Hematopoietic multipotent progenitor cell (in vitro differentiated cells): ENCODE data around the gene MAB21L3. TPM values are rescaled to one million over a fixed set of nuclear protein-coding genes. Genes with fewer than 3 reads are reported as not detected.
"Not testable (repeated sequence)": the region's sequence is repeated elsewhere in the genome, so short reads cannot be mapped to it uniquely, and the experiment has no call there.

Experiments used
- DNase-seq, 3 donors: peaks; one replicate each; pipeline ENCODE4 v3.0.0-alpha.2; 2011 to 2015; ENCODE audit warnings: low read depth in 2 of 3, low spot score in 2 of 3
- total RNA-seq: library from RNA; depleted of rRNA; stranded (reverse); fragments of >200 nt; gene quantifications from one replicate; pipeline ENCODE4 v1.2.3, GENCODE V29; 2012

The MAB21L3 gene
- total RNA-seq, 1 donor: not detected

DNA sequence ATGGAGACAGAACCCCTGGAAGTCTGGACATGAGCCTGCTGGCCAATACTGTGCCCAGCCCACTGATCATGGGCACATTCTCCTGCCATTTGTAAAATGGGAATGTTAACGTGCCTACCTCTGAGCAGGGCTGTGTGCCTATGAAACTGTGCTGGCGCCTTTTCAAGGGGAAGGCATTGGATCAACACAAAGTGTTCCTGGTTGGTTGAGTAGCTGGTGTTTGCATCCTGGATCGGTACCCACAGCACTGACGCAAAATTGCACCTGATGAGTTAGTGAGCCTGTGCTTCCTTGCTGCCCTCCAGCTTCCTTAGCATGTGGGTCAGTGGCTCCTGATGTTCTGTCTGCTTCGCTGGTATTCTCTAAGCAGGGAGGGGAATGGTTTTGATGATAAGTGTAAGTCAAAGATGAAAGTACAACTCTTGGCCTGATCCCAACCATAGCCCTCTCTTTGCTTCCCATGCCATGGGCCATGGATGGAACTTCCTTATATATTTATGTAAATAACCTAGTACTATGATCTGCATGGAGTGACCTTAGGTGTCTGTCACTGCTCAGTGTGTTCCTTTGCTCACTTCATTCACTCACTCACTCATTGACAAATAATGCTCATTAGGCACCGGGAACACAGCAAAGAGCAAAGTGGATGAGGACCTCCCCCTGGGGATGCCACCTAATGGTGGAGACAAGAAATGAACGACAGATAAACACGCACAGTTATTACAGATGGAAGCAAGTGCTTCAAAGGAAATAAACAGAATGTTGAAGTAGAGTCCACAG lies 22.7 kb downstream of the MAB21L3 start:
- DNase-seq: peak in 1 of 3 donors; percentile 22

GRCh38 chr1:116134476-116134773 lies 23.2 kb downstream of the MAB21L3 start:
- DNase-seq: no peak

DNA sequence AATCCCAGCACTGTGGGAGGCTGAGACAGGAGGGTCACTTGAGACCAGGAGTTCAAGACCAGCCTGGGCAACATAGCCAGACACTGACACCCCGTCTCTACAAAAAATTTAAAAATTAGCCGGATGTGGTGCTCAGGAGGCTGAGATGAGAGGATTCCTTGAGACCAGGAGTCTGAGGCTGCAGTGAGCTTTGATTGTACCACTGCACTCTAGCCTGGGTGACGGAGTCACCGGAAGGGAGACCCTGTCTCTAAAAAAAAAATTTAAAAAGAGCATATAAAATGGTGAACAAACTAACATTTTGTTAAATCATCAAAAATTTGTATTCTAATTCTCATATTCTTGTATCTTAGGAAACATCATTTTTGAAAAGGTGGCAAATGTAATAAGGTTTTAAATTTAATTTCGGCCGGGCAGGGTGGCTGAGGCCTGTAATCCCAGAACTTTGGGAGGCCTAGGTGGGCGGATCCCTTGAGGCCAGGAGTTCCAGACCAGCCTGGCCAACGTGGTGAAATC lies 27.1 kb downstream of the MAB21L3 start:
- DNase-seq: no peak

GRCh38 chr1:116139592-116140134 lies 28.5 kb downstream of the MAB21L3 start:
- DNase-seq: no peak

DNA sequence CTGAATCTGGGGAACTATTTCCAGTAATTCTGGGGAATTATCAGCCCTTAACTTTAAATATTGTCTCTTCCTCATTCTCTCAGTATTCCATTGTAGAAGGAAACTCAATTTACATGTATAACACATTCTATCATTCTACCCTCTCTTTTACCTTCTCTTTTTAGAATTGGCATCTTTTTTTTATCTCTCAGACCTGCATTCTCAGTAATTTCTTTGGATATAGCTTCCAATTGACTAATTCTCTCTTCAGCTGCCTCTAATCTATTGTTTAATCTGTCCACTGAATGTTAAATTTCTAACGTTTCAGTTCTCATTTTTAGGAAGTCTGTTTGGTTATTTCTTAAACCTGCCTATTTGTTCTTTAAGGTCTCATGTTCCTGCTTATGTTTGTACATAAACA lies 33.0 kb downstream of the MAB21L3 start:
- DNase-seq: no peak

- not testable (repeated sequence) for DNase-seq
Measured at GRCh38 chr1:116146447-116147113, 35.4 kb downstream of the MAB21L3 start.

GRCh38 chr1:116147114-116147510 lies 35.9 kb downstream of the MAB21L3 start:
- DNase-seq: no peak

DNA sequence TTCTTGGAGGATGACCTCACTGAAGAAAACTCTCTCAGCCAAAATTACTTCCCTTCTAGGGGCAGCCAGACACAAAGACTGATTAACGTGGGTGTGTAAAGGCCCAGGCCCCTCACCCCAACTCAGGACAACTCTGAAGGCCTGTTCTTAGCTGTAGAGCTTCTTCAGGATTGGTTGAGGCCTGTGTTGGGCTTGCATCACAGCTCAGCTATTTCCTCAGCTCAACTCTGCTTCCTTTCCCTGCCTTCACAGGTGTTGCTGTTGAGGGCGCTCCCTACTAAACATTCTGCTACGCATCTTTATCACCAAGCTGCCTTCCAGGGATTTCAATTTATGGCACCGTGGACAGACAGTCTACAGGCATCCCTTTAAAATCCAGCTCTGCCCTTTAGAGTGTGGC lies 36.8 kb downstream of the MAB21L3 start:
- DNase-seq: no peak

DNA sequence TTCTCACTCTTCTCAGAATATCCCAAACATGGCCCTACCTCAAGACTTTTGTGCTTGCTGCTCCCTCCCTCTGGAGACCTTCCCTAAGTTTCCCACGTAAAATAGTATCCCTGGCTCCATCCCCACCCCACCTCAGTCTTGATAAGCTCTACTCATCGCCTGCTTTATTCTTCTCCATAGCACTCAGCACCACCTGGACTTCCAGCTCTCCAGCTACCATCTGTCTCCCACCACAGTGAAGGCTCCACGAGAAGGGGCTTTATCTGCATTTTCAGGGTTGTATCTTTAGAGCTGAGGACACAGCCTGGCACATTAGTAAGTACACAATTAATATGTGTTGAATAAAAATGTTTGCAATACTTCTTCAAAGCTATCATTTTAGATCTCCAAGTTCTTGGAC lies 37.8 kb downstream of the MAB21L3 start:
- no peak for DNase-seq

DNA sequence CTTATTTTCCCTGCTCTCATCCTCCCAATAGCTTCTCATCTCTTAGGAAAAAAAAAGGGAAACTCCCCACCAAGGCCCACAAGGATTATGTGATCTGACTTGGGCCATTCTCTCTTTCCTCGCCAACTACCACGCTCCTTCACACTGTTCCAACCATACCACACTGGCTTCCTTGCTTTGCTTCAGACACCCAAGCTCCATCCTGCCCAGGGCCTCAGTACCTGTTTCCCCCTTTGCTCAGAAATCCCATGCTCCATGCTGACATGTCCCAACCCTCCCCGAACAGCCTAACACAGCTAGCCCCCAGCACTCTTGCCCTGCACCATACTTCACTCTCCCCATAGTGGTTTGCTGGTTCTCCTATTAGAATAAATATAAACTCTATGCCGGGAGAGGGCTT lies 39.2 kb downstream of the MAB21L3 start:
- no peak for DNase-seq

GRCh38 chr1:116151739-116152576 lies 40.8 kb downstream of the MAB21L3 start:
- DNase-seq: peak; percentile 71 to 84 (median 81)

GRCh38 chr1:116152577-116152943 lies 41.4 kb downstream of the MAB21L3 start:
- DNase-seq: no peak

DNA sequence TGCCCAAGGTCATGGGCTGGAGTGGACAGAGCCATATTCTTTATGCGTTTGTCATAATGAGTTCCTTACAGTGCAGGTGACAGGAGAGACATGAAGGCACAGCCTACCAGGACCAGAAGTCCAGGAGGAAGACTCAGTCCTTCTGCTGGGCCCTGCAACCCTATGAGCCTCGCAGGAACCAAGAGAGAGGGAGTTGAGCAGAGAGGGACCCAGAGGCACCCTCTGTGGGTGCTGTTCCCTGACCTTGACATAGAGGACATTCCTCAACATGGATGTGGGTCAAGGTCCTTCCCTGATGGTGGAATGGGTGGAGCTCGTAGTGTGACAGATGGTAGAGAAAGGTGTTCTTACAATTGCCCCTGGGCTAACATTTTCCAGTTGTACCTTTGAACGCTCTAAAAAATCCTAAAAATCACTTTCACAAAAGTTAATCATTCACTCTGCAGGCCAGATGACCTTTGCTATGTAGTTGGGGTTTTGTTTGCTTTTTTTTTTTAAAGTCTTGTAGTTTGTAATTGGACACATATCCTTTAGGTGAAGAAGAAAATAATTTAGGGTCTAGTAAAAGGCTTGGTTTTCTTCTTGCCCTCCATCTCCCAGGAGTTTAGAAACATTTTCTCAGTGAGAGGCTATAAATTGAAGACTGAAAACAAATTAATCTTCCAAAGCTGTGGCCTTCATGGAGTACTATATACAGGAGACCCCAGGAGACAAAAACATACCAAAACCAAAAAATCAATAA lies 41.9 kb downstream of the MAB21L3 start:
- DNase-seq: no peak

GRCh38 chr1:116153692-116154031 lies 42.5 kb downstream of the MAB21L3 start:
- no peak for DNase-seq

DNA sequence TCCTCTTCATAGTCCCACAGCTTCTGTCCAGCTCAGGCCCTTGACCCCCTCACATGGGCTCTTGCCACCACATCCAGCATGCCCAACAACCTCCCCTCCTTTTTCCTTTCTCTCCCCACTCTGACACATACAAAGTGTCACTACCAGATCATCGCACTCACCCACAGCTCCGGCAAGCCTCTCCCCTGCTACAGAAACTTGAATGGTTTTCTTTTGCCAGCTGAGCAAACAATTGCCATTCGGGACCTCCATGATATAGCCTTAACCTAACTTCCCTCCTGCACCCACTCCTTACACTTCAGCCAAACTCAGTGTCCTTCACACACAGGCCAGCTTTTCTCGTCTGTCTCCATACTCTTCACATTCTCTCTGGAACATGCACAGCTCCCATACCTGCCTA lies 43.3 kb downstream of the MAB21L3 start:
- DNase-seq: no peak

- DNase-seq: no peak
Measured at GRCh38 chr1:116157096-116157495, 45.9 kb downstream of the MAB21L3 start.

- DNase-seq: no peak
Measured at GRCh38 chr1:116159177-116159576, 48.0 kb downstream of the MAB21L3 start.

DNA sequence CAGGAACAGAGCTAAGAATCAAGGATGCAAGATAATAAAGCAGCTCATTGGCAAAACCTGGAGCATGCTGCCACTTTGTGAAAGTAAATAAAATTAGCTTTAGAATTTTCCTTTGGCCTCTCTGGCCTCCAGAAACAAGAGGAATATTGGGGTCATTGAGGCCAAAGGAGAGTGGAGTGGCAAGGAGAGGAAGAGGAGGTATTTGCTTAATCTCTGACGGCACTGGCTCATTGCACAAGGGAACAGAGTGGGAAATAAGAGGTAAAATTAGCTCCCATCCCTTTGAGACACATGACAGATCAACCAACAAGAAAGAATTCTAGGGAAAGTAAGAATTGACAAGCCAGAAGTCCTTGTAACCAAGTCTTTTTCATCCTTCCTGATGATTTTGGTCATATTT lies 48.4 kb downstream of the MAB21L3 start:
- no peak for DNase-seq

DNA sequence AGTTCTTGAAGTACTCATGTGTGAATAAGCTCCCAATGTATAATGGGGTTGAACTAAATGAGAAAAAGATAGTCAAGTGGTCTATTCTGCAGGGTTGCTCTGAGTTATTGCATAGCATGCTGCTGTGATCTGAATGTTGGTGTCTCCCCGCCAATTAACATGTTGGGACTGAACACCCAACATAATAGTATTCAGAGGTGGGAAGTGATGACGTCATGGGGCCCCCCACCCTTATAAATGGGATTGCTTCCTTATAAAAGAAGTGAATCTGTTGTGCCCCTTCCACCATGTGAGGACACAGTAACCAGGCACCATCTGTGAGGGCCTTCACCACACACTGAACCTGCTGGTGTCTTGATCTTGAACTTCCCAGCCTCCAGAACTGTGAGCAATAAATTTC lies 50.2 kb downstream of the MAB21L3 start:
- no peak for DNase-seq

GRCh38 chr1:116161877-116162390 lies 50.7 kb downstream of the MAB21L3 start:
- no peak for DNase-seq
